H1 (cell line): ENCODE results near the gene NKX2-1. TPM values are rescaled to one million over a fixed set of nuclear protein-coding genes. Genes with fewer than 3 reads are reported as not detected.
A peak's percentile ranks its signal among the peaks of the same experiment; 100 is the strongest.

Experiments
- CTCF ChIA-PET: fragments of 300-600 bp; sonication (Branson Sonifier 250); formaldehyde crosslinking; loops from one replicate; lab custom pipeline; 2021; ENCODE audit not compliant: partially characterized antibody; lab: Charles Lee
- POLR2A ChIA-PET: fragments of 300-600 bp; sonication (Branson Sonifier 250); formaldehyde crosslinking; loops from one replicate; lab custom pipeline; 2021; ENCODE audit warnings: inconsistent platforms; ENCODE audit not compliant: partially characterized antibody; lab: Charles Lee
- DNase-seq, 2 experiments: peaks; one replicate each; pipeline versions ENCODE4 v3.0.0 to v3.0.0-alpha.2; 2010 to 2022; ENCODE audit warnings: low spot score in 2 of 2, low read depth in 1 of 2, mixed read lengths in 1 of 2
- FAIRE-seq: peaks from 2 replicates; lab custom pipeline; 2011; peaks lifted over from hg19 to GRCh38; lab: Jason Lieb, UNC
- H2AFZ ChIP-seq: 2 replicates; pipeline ENCODE4 v1.8.1; 2012; ENCODE audit warnings: low read length, inconsistent platforms
- H2AK5ac ChIP-seq: 2 replicates; pipeline ENCODE4 v1.6.1; 2013; ENCODE audit warnings: low read depth, low read length
- H2BK120ac ChIP-seq: replicated peaks from 2 replicates; pipeline ENCODE3; 2013; ENCODE audit warnings: low read depth, low read length, inconsistent platforms
- H2BK12ac ChIP-seq: 2 replicates; pipeline ENCODE4 v1.6.1; 2013; ENCODE audit warnings: low read depth, low read length
- H2BK15ac ChIP-seq: 2 replicates; pipeline ENCODE4 v1.6.1; 2013; ENCODE audit warnings: low read length
- H2BK20ac ChIP-seq: 2 replicates; pipeline ENCODE4 v1.6.1; 2013; ENCODE audit warnings: low read length
- H2BK5ac ChIP-seq: 2 replicates; pipeline ENCODE4 v1.6.1; 2013; ENCODE audit warnings: low read depth, low read length
- H3K14ac ChIP-seq: 2 replicates; pipeline ENCODE4 v1.6.1; 2013; ENCODE audit warnings: inconsistent platforms; ENCODE audit not compliant: insufficient read length
- H3K18ac ChIP-seq: 2 replicates; pipeline ENCODE4 v1.6.1; 2013; ENCODE audit warnings: low read length; ENCODE audit errors: extremely low read depth
- H3K23ac ChIP-seq: 2 replicates; pipeline ENCODE4 v1.6.1; 2013; ENCODE audit warnings: inconsistent platforms; ENCODE audit not compliant: insufficient read length
- H3K23me2 ChIP-seq: 2 replicates; pipeline ENCODE4 v1.6.1; 2013; ENCODE audit warnings: low read depth, low read length
- H3K27ac ChIP-seq: 2 replicates; pipeline ENCODE4 v1.6.1; 2011; ENCODE audit warnings: low read depth, low read length, inconsistent platforms
- H3K27me3 ChIP-seq, 4 experiments: replicated peaks in 1 of 4; 1 replicate in 1 of 4; 2 replicates in 3 of 4; pipeline versions ENCODE4 v1.6.1 to v1.8.1; 2011 to 2013; ENCODE audit warnings: low read length in 3 of 4, mild to moderate bottlenecking in 3 of 4, inconsistent platforms in 2 of 4, mixed read lengths in 2 of 4, moderate library complexity in 1 of 4; ENCODE audit not compliant: control insufficient read depth in 3 of 4, insufficient read depth in 3 of 4; ENCODE audit errors: extremely low read depth in 1 of 4
- H3K36me3 ChIP-seq, 4 experiments: 2 replicates each; pipeline versions ENCODE4 v1.6.1 to v1.8.1; 2011 to 2013; ENCODE audit warnings: mild to moderate bottlenecking in 4 of 4, low read length in 3 of 4, moderate library complexity in 2 of 4, control low read depth in 1 of 4, inconsistent platforms in 1 of 4; ENCODE audit not compliant: insufficient read depth in 4 of 4, control insufficient read depth in 2 of 4
- H3K4ac ChIP-seq: replicated peaks from 2 replicates; pipeline ENCODE3; 2013; ENCODE audit warnings: low read length, low read depth, mixed read lengths, inconsistent platforms; ENCODE audit not compliant: insufficient read length
- H3K4me1 ChIP-seq, 4 experiments: replicated peaks in 1 of 4; 1 replicate in 1 of 4; 2 replicates in 3 of 4; pipeline versions ENCODE4 v1.6.1 to v1.8.1; 2011 to 2013; ENCODE audit warnings: low read length in 3 of 4, inconsistent platforms in 2 of 4, mixed read lengths in 1 of 4; ENCODE audit not compliant: insufficient read depth in 4 of 4, control insufficient read depth in 3 of 4
- H3K4me2 ChIP-seq, 2 experiments: 2 replicates each; pipeline versions ENCODE4 v1.6.1 to v1.8.1; 2011 to 2013; ENCODE audit warnings: low read depth in 2 of 2, low read length in 2 of 2, control low read depth in 1 of 2, inconsistent platforms in 1 of 2, mild to moderate bottlenecking in 1 of 2; ENCODE audit not compliant: insufficient read depth in 1 of 2
- H3K4me3 ChIP-seq, 4 experiments: fragments of 200-600, 300-600 bp in 1 of 4; sonication (generic), shearing (Covaris generic), sonication (Bioruptor Twin) in 1 of 4; 2 replicates each; pipeline versions ENCODE4 v1.5.1 to v1.8.1; 2011 to 2016; ENCODE audit warnings: low read length in 4 of 4, low read depth in 3 of 4, control low read depth in 2 of 4, inconsistent platforms in 2 of 4, mild to moderate bottlenecking in 2 of 4, mixed read lengths in 1 of 4, moderate library complexity in 1 of 4; ENCODE audit not compliant: insufficient read depth in 2 of 4; ENCODE audit errors: extremely low read depth in 1 of 4
- H3K56ac ChIP-seq: replicated peaks from 2 replicates; pipeline ENCODE3; 2013; ENCODE audit warnings: low read depth, mild to moderate bottlenecking, mixed read lengths, low read length, inconsistent platforms; ENCODE audit not compliant: insufficient read length
- H3K79me1 ChIP-seq: 2 replicates; pipeline ENCODE4 v1.6.1; 2013; ENCODE audit warnings: low read depth, low read length, control low read depth
- H3K79me2 ChIP-seq, 2 experiments: 2 replicates each; pipeline versions ENCODE4 v1.6.1 to v1.8.1; 2012 to 2013; ENCODE audit warnings: low read length in 2 of 2, mild to moderate bottlenecking in 2 of 2, inconsistent platforms in 1 of 2; ENCODE audit not compliant: insufficient read depth in 2 of 2, control insufficient read depth in 1 of 2
- H3K9ac ChIP-seq, 4 experiments: replicated peaks in 1 of 4; 1 replicate in 1 of 4; 2 replicates in 3 of 4; pipeline versions ENCODE4 v1.6.1 to v1.8.1; 2011 to 2013; ENCODE audit warnings: low read depth in 3 of 4, low read length in 3 of 4, control low read depth in 2 of 4, mild to moderate bottlenecking in 2 of 4, moderate library complexity in 2 of 4, inconsistent platforms in 1 of 4; ENCODE audit errors: extremely low read depth in 1 of 4
- H3K9me3 ChIP-seq, 2 experiments: 2 replicates each; pipeline versions ENCODE4 v1.6.1 to v1.8.1; 2012 to 2013; ENCODE audit warnings: mild to moderate bottlenecking in 2 of 2, moderate library complexity in 2 of 2, control low read depth in 1 of 2, inconsistent platforms in 1 of 2, low read depth in 1 of 2, low read length in 1 of 2, mixed read lengths in 1 of 2; ENCODE audit not compliant: insufficient read depth in 2 of 2
- H4K20me1 ChIP-seq, 2 experiments: replicated peaks in 1 of 2; 2 replicates each; pipeline versions ENCODE3 to v1.8.1; 2011 to 2013; ENCODE audit warnings: inconsistent platforms in 2 of 2, low read length in 2 of 2, mild to moderate bottlenecking in 1 of 2; ENCODE audit not compliant: insufficient read depth in 2 of 2, control insufficient read depth in 1 of 2
- H4K5ac ChIP-seq: 2 replicates; pipeline ENCODE4 v1.6.1; 2013; ENCODE audit warnings: low read length, low read depth, mixed read lengths, inconsistent platforms; ENCODE audit not compliant: insufficient read length
- H4K8ac ChIP-seq: 2 replicates; pipeline ENCODE4 v1.8.0; 2013; ENCODE audit warnings: mild to moderate bottlenecking, moderate library complexity, low read length, inconsistent platforms; ENCODE audit not compliant: insufficient read depth; ENCODE audit errors: extremely low read depth
- H4K91ac ChIP-seq: replicated peaks from 2 replicates; pipeline ENCODE3; 2013; ENCODE audit warnings: low read length, mixed read lengths, inconsistent platforms; ENCODE audit not compliant: insufficient read length
- CBX8 ChIP-seq: fragments of 300-800, 300-1000 bp; sonication (generic); IDR thresholded peaks from 2 replicates; pipeline ENCODE4 v1.7.1; 2016; ENCODE audit warnings: low read depth, low read length, borderline replicate concordance
- RNF2 ChIP-seq: fragments of 200-900, 300-1000 bp; sonication (generic); IDR thresholded peaks from 2 replicates; pipeline ENCODE4 v1.7.1; 2016; ENCODE audit warnings: borderline replicate concordance, low read depth, mild to moderate bottlenecking, antibody characterized with exemption, low read length; ENCODE audit not compliant: poor library complexity, severe bottlenecking; ENCODE audit errors: missing control alignments
- SP1 ChIP-seq: IDR thresholded peaks from 2 replicates; pipeline ENCODE4 v1.6.1; 2011; ENCODE audit warnings: low read depth, low read length
- SP2 ChIP-seq: IDR thresholded peaks from 2 replicates; pipeline ENCODE4 v1.6.1; 2012; ENCODE audit warnings: mild to moderate bottlenecking, low read length, inconsistent platforms
- SUZ12 ChIP-seq: fragments of 200-600 bp; sonication (generic); IDR thresholded peaks from 2 replicates; pipeline ENCODE4 v1.6.1; 2012; ENCODE audit warnings: mild to moderate bottlenecking, inconsistent platforms, low read length, moderate library complexity, mixed read lengths
- WGBS, 2 experiments: shearing (Covaris generic) in 1 of 2; methylation state at CpG; one replicate each; pipeline versions ENCODE4 v1.1.6 to v1.1.7; 2013 to 2015; ENCODE audit warnings: low lambda C conversion rate in 2 of 2, mixed read lengths in 2 of 2, inconsistent platforms in 1 of 2, low coverage in 1 of 2, missing lambda C conversion rate in 1 of 2; ENCODE audit not compliant: insufficient replicate concordance in 2 of 2, insufficient coverage in 1 of 2, insufficient read length in 1 of 2; ENCODE audit errors: extremely low coverage in 1 of 2, missing lambda C conversion rate in 1 of 2; 5-methylcytosine and 5-hydroxymethylcytosine counted together
- polyA plus RNA-seq, 7 experiments: library from polyadenylated mRNA; depleted of rRNA in 3 of 7; stranded (reverse) in 5 of 7; unstranded in 2 of 7; fragments of >200 nt in 5 of 7; fragments of 200-250 nt in 2 of 7; gene quantifications; 1 replicate in 5 of 7; 2 replicates in 1 of 7; 4 replicates in 1 of 7; pipeline versions ENCODE4 v1.2.1 to v1.2.3, GENCODE V29; 2011 to 2013; ENCODE audit warnings: missing spikeins in 2 of 7, mixed read lengths in 2 of 7
- total RNA-seq: library from RNA; stranded (reverse); fragmentation: NEBNext Ultra II Directional; extraction: Animal tissue kit (Norgen Biotek cat#: 25700); gene quantifications from 2 replicates; pipeline ENCODE4 v1.2.1, GENCODE V29; 2021

Gene NKX2-1
- total and polyA plus RNA-seq, 2 of the 8 experiments (the other 6 are each of a cell fraction or from before 2014, with no cell fraction given): not detected

- H2BK5ac ChIP-seq: no peak overlapping the region
- ChIA-PET POLR2A (interaction anchor here (1.8 to 3.2 kb wide), 2 partner anchors 11 to 13 kb away, joined by 4 to 19 read pairs; partner anchors contain the start of gene NKX2-1), CTCF (interaction anchor here (1.2 to 9.7 kb wide), 8 partner anchors 8 to 151 kb away, joined by 3 to 202 read pairs (median 10); partner anchors contain the start of gene NKX2-1)
- H3K4me3 ChIP-seq: no peak overlapping the region
- H3K79me1 ChIP-seq: no peaks in the 10 kb centered on the region
- FAIRE-seq (no peak), DNase-seq (no peak)
- no peak overlapping the region for H2BK120ac ChIP-seq
- TF ChIP-seq RNF2: peak; percentile 49
- no peak; the same call in 1 of the 2 replicates for TF ChIP-seq CBX8
- peak; percentile 23; the same call in 1 of the 2 replicates for TF ChIP-seq SUZ12
- TF ChIP-seq SP1: no peak
- no peak for TF ChIP-seq SP2
- no peak overlapping the region for H2BK20ac ChIP-seq
- H3K23me2 ChIP-seq: no peaks in the 10 kb centered on the region; the same call in 1 of the 2 replicates
- no peak overlapping the region for H2AFZ ChIP-seq
- no peak overlapping the region for H3K23ac ChIP-seq
- H3K4me2 ChIP-seq: peak overlapping the region in 1 of 2 experiments; percentile 64; a peak in 1 of 4 replicates
- H2BK15ac ChIP-seq: no peak overlapping the region
- no peak overlapping the region for H3K27ac ChIP-seq
- H4K5ac ChIP-seq: no peak overlapping the region
- no peak overlapping the region for H3K9ac ChIP-seq
- H2AK5ac ChIP-seq: no peak overlapping the region
- peaks cover 34 to 37% of the 10 kb centered on the region in 2 experiments for H4K20me1 ChIP-seq
- H3K56ac ChIP-seq: no peak overlapping the region
- H3K14ac ChIP-seq: no peak overlapping the region
- H3K9me3 ChIP-seq: no peaks in the 10 kb centered on the region
- no peak overlapping the region for H2BK12ac ChIP-seq
- no peak overlapping the region for H3K18ac ChIP-seq
- peaks cover 85 to 99% (median 93%) of the 10 kb centered on the region in 4 experiments for H3K27me3 ChIP-seq
- peaks cover 0 to 7% (median 0%) of the 10 kb centered on the region in 4 experiments; a peak in 1 of 8 replicates for H3K36me3 ChIP-seq
- 25% methylated on average over 9 of the region's 10 CpGs; no CpG with 5 or more reads in 1 of the 2 experiments for WGBS, 2 experiments
- no peak overlapping the region for H3K4ac ChIP-seq
- H3K79me2 ChIP-seq: no peaks in the 10 kb centered on the region
- no peak overlapping the region for H4K8ac ChIP-seq
- H4K91ac ChIP-seq: no peak overlapping the region
- H3K4me1 ChIP-seq: peaks cover 10 to 22% (median 17%) of the 10 kb centered on the region in 4 experiments
Measured at GRCh38 chr14:36506732-36507614, 13.1 kb downstream of the NKX2-1 start.
